PC-3 (cell line): ENCODE measurements around the gene COG8. TPM values are rescaled to one million over a fixed set of nuclear protein-coding genes. Genes with fewer than 3 reads are reported as not detected.
"Not testable (repeated sequence)": the region's sequence is repeated elsewhere in the genome, so short reads cannot be mapped to it uniquely, and the experiment has no call there.

Experiments
- ATAC-seq: fragments of 200-7000 bp; cut with Tn5 transposase; 2 replicates; pipeline ENCODE4 v1.9.1; 2020; ENCODE audit warnings: mild to moderate bottlenecking, moderate library complexity
- BruUV-seq: library from RNA; stranded (reverse); fragments of 400-500 nt; replicated peaks from 2 replicates; lab custom pipeline; 2021; lab: Mats Ljungman, UMichigan
- CTCF ChIA-PET: fragments of 300-600 bp; sonication (Branson Sonifier 250); formaldehyde crosslinking; loops from one replicate; lab custom pipeline; 2022; ENCODE audit warnings: antibody characterized with exemption; lab: Charles Lee
- POLR2A ChIA-PET: fragments of 300-600 bp; sonication (Branson Sonifier 250); formaldehyde crosslinking; loops from one replicate; lab custom pipeline; 2022; ENCODE audit warnings: antibody characterized with exemption; ENCODE audit not compliant: unreplicated experiment; lab: Charles Lee
- DNase-seq: peaks from one replicate; pipeline ENCODE4 v3.0.0-alpha.2; 2015
- H2AFZ ChIP-seq: fragments of 300-600 bp; sonication (generic); 2 replicates; pipeline ENCODE4 v1.6.0; 2016; ENCODE audit warnings: antibody characterized with exemption, low read length
- H3F3A ChIP-seq: fragments of 300-600 bp; sonication (generic); one replicate; pipeline ENCODE4 v1.6.0; 2017; ENCODE audit warnings: antibody characterized with exemption, low read length, control low read depth, mild to moderate bottlenecking; ENCODE audit not compliant: unreplicated experiment
- H3K27ac ChIP-seq: fragments of 300-600 bp; sonication (generic); 2 replicates; pipeline ENCODE4 v1.5.1; 2016; ENCODE audit warnings: mild to moderate bottlenecking, low read length
- H3K27me3 ChIP-seq: fragments of 300-600 bp; sonication (generic); 2 replicates; pipeline ENCODE4 v1.6.1; 2016; ENCODE audit warnings: low read length, mixed read lengths
- H3K36me3 ChIP-seq: fragments of 300-600 bp; sonication (generic); 2 replicates; pipeline ENCODE4 v1.6.1; 2016; ENCODE audit warnings: low read depth, mixed run types, low read length, mixed read lengths
- H3K4me1 ChIP-seq: fragments of 300-600 bp; sonication (generic); 2 replicates; pipeline ENCODE4 v1.5.1; 2016; ENCODE audit warnings: low read length; ENCODE audit not compliant: insufficient read depth
- H3K4me2 ChIP-seq: fragments of 300-600 bp; sonication (generic); 2 replicates; pipeline ENCODE4 v1.6.0; 2016; ENCODE audit warnings: low read length
- H3K4me3 ChIP-seq: fragments of 300-600 bp; sonication (generic); 2 replicates; pipeline ENCODE4 v1.5.1; 2016; ENCODE audit warnings: mild to moderate bottlenecking, low read length, mixed read lengths
- H3K79me2 ChIP-seq: fragments of 300-600 bp; sonication (generic); 2 replicates; pipeline ENCODE4 v1.6.1; 2017; ENCODE audit warnings: low read length, mixed read lengths
- H3K9ac ChIP-seq: fragments of 300-600 bp; sonication (generic); 2 replicates; pipeline ENCODE4 v1.6.0; 2016; ENCODE audit warnings: mild to moderate bottlenecking, low read length
- H3K9me2 ChIP-seq: fragments of 300-600 bp; sonication (generic); replicated peaks from 2 replicates; pipeline ENCODE4 v1.6.1; 2016; ENCODE audit warnings: mixed run types, low read length, mixed read lengths
- H3K9me3 ChIP-seq: fragments of 300-600 bp; sonication (generic); 2 replicates; pipeline ENCODE4 v1.6.1; 2016; ENCODE audit warnings: low read length, mixed read lengths
- H4K20me1 ChIP-seq: fragments of 300-600 bp; sonication (generic); 2 replicates; pipeline ENCODE4 v1.6.1; 2016; ENCODE audit warnings: low read length, mixed read lengths
- CTCF ChIP-seq: fragments of 300-600 bp; sonication (generic); conservative IDR thresholded peaks from 2 replicates; pipeline ENCODE4 v1.5.1; 2017; ENCODE audit warnings: antibody characterized with exemption, low read depth, mild to moderate bottlenecking, low read length
- EZH2 ChIP-seq: fragments of 300-600 bp; sonication (generic); IDR thresholded peaks from one replicate; pipeline ENCODE4 v1.6.1; 2017; ENCODE audit warnings: antibody characterized with exemption, mild to moderate bottlenecking, low read length; ENCODE audit not compliant: unreplicated experiment
- EZH2phosphoT487 ChIP-seq: fragments of 300-600 bp; sonication (generic); IDR thresholded peaks from 2 replicates; pipeline ENCODE4 v1.6.1; 2018; ENCODE audit warnings: mild to moderate bottlenecking, antibody characterized with exemption, low read length, borderline replicate concordance
- intact Hi-C: fragments of 100-400 bp; cut with micrococcal nuclease; formaldehyde crosslinking; loops from 2 replicates; pipeline ENCODE4 v1.9.0; 2023
- total RNA-seq: library from RNA; depleted of rRNA; stranded (reverse); fragments of >200 nt; gene quantifications from 2 replicates; pipeline ENCODE4 v1.2.3, GENCODE V29; 2014

The COG8 gene
- total RNA-seq, 1 experiment from 2014 or later = 27.2 TPM

- intact Hi-C loops = no loop called here
- H3K4me3 ChIP-seq = no peak overlapping the region
- no peaks in the 10 kb centered on the region for H3K4me1 ChIP-seq
- no peaks in the 10 kb centered on the region for H4K20me1 ChIP-seq
- no peaks in the 10 kb centered on the region for H3K9me3 ChIP-seq
- DNase-seq (no peak), ATAC-seq (no peak)
- H3K9me2 ChIP-seq = no peaks in the 10 kb centered on the region
- no peaks in the 10 kb centered on the region for H3K79me2 ChIP-seq
- H3K27me3 ChIP-seq = no peaks in the 10 kb centered on the region
- ChIA-PET POLR2A (no interaction called here), CTCF (no interaction called here)
- H3K9ac ChIP-seq = no peak overlapping the region
- H2AFZ ChIP-seq = no peak overlapping the region
- H3K27ac ChIP-seq = no peak overlapping the region
- H3K36me3 ChIP-seq = peaks cover 17% of the 10 kb centered on the region
- no peaks in the 10 kb centered on the region for H3F3A ChIP-seq
- H3K4me2 ChIP-seq = no peak overlapping the region
- no peak for TF ChIP-seq EZH2
- no peak for TF ChIP-seq EZH2phosphoT487
- TF ChIP-seq CTCF = no peak
- no TSS peak for BruUV-seq
These were observed 24.7 kb upstream of the COG8 start for GRCh38 chr16:69364088-69364487.

GRCh38 chr16:69363281-69363717 lies 23.9 kb upstream of the COG8 start:
- no peak overlapping the region for H2AFZ ChIP-seq
- no peak overlapping the region for H3K27ac ChIP-seq
- no peak overlapping the region for H3K4me3 ChIP-seq
- no TSS peak for BruUV-seq
- no peaks in the 10 kb centered on the region for H3K27me3 ChIP-seq
- H3K79me2 ChIP-seq = no peaks in the 10 kb centered on the region
- ATAC-seq (no peak), DNase-seq (no peak)
- no peaks in the 10 kb centered on the region for H4K20me1 ChIP-seq
- no peak for TF ChIP-seq CTCF
- TF ChIP-seq EZH2 = no peak
- TF ChIP-seq EZH2phosphoT487 = no peak
- H3F3A ChIP-seq = no peaks in the 10 kb centered on the region
- no peaks in the 10 kb centered on the region for H3K4me1 ChIP-seq
- no peaks in the 10 kb centered on the region for H3K9me3 ChIP-seq
- H3K36me3 ChIP-seq = peaks cover 15% of the 10 kb centered on the region
- H3K9me2 ChIP-seq = no peaks in the 10 kb centered on the region
- CTCF ChIA-PET = no interaction called here
- no peak overlapping the region for H3K4me2 ChIP-seq
- POLR2A ChIA-PET = no interaction called here
- no peak overlapping the region for H3K9ac ChIP-seq
- intact Hi-C loops = no loop called here

GRCh38 chr16:69360070-69360469 lies 20.7 kb upstream of the COG8 start:
- intact Hi-C loops, H3K9me3 ChIP-seq, H3K9me2 ChIP-seq, H3K4me1 ChIP-seq, H3K27me3 ChIP-seq, H3K9ac ChIP-seq, H3K4me2 ChIP-seq, H3K79me2 ChIP-seq, POLR2A ChIA-PET, H3F3A ChIP-seq, H4K20me1 ChIP-seq, H3K27ac ChIP-seq, ATAC-seq, CTCF ChIA-PET, H2AFZ ChIP-seq, H3K4me3 ChIP-seq, BruUV-seq, H3K36me3 ChIP-seq, DNase-seq: not testable (repeated sequence)
